ENCODE results near the gene KDM3A.

- TF ChIP-seq, protein P1, sequence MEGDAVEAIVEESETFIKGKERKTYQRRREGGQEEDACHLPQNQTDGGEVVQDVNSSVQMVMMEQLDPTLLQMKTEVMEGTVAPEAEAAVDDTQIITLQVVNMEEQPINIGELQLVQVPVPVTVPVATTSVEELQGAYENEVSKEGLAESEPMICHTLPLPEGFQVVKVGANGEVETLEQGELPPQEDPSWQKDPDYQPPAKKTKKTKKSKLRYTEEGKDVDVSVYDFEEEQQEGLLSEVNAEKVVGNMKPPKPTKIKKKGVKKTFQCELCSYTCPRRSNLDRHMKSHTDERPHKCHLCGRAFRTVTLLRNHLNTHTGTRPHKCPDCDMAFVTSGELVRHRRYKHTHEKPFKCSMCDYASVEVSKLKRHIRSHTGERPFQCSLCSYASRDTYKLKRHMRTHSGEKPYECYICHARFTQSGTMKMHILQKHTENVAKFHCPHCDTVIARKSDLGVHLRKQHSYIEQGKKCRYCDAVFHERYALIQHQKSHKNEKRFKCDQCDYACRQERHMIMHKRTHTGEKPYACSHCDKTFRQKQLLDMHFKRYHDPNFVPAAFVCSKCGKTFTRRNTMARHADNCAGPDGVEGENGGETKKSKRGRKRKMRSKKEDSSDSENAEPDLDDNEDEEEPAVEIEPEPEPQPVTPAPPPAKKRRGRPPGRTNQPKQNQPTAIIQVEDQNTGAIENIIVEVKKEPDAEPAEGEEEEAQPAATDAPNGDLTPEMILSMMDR (IDR thresholded peaks at IDR 0.05) = no peak
- no peak for TF ChIP-seq POLR2A (IDR thresholded peaks at IDR 0.05)
Observed at GRCh38 chr2:86498468-86499260, 57.5 kb downstream of the KDM3A start.
